GM12875 (cell line): Measurements from ENCODE around the gene NCOR2.

Experiments
- H3K4me3 ChIP-seq: one replicate; pipeline ENCODE4 v1.5.1; 2011; ENCODE audit warnings: low read depth, low read length, control low read depth
- CTCF ChIP-seq: IDR thresholded peaks from 2 replicates; pipeline ENCODE4 v1.5.1; 2011; ENCODE audit warnings: low read depth, mild to moderate bottlenecking, control low read depth, inconsistent platforms, low read length, moderate library complexity, borderline replicate concordance; ENCODE audit not compliant: insufficient read depth

Gene NCOR2

GRCh38 chr12:124544983-124545382 is 22.4 kb downstream of the NCOR2 start:
- TF ChIP-seq CTCF, result no peak
- H3K4me3 ChIP-seq, result peak overlapping the region; percentile 44

- no peak overlapping the region for H3K4me3 ChIP-seq
- no peak for TF ChIP-seq CTCF
These were observed 23.0 kb downstream of the NCOR2 start for GRCh38 chr12:124544311-124544970.

GRCh38 chr12:124543590-124544310 is 23.7 kb downstream of the NCOR2 start:
- no peak for TF ChIP-seq CTCF
- no peak overlapping the region for H3K4me3 ChIP-seq

- H3K4me3 ChIP-seq, result no peak overlapping the region
- no peak for TF ChIP-seq CTCF
These were observed 24.3 kb downstream of the NCOR2 start for GRCh38 chr12:124543052-124543589.

GRCh38 chr12:124542021-124542949 is 25.1 kb downstream of the NCOR2 start:
- no peak overlapping the region for H3K4me3 ChIP-seq
- TF ChIP-seq CTCF, result no peak

GRCh38 chr12:124541322-124541721 is 26.1 kb downstream of the NCOR2 start:
- H3K4me3 ChIP-seq, result no peak overlapping the region
- TF ChIP-seq CTCF, result no peak
